ENCODE data around the gene CYP3A5. TPM values are rescaled to one million over a fixed set of nuclear protein-coding genes. Genes with fewer than 3 reads are reported as not detected.

Gene CYP3A5
- total RNA-seq, 1 experiment from 2014 or later, result not detected

DNA sequence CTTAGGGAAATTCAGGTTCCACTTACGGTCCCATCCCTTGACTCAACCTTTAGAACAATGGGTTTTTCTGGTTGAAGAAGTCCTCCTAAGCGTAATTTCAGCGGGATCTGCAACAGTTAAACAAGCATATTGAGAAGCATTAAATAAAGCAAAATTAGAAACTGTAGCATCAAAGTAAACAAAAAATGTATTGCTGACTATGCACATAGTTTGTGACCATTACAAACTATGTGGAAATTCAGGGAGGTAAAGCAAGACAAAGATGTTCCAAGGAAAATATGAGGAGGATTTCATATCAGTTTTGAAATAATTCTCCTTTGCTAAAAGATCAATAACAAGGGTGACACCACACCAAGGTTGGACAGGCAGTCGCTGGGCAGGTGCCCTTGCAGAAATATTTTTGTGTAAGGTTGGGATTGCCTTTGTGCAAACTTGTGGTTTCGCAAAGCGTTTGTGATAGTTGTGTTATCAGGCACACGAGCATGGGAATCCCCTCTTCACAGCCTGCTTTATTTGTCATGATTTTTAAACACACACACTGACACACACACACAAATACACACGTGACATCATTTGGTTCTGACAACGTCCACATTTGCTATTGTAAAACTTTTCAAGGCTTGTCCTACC lies 5.4 kb upstream of the CYP3A5 start:
- no peak overlapping the region for H2AK5ac ChIP-seq (ENCODE audit: insufficient read length, low read length)
- Mint-ChIP-seq H3K4me1 (no peaks in the 10 kb centered on the region), H3K27ac (no peak overlapping the region), H3K36me3 (ENCODE audit: insufficient read depth in 1 of 3, low read depth in 3 of 3) (peaks cover 11 to 20% (median 14%) of the 10 kb centered on the region in 3 experiments), H3K9me3 (peaks cover 22 to 30% of the 10 kb centered on the region in 2 experiments), H3K27me3 (ENCODE audit: low read depth) (peaks cover 24% of the 10 kb centered on the region), H3K4me3 (no peak overlapping the region)
- no peak overlapping the region for H3K14ac ChIP-seq (ENCODE audit: insufficient read depth, low read length)
- H2BK120ac ChIP-seq (ENCODE audit: low read depth, low read length, poor library complexity, severe bottlenecking), result no peak overlapping the region
- H4K91ac ChIP-seq (ENCODE audit: insufficient read length, low read depth, low read length), result no peak overlapping the region
- no peak overlapping the region for H2BK15ac ChIP-seq (ENCODE audit: low read depth, low read length)
- TF ChIP-seq, protein P1, sequence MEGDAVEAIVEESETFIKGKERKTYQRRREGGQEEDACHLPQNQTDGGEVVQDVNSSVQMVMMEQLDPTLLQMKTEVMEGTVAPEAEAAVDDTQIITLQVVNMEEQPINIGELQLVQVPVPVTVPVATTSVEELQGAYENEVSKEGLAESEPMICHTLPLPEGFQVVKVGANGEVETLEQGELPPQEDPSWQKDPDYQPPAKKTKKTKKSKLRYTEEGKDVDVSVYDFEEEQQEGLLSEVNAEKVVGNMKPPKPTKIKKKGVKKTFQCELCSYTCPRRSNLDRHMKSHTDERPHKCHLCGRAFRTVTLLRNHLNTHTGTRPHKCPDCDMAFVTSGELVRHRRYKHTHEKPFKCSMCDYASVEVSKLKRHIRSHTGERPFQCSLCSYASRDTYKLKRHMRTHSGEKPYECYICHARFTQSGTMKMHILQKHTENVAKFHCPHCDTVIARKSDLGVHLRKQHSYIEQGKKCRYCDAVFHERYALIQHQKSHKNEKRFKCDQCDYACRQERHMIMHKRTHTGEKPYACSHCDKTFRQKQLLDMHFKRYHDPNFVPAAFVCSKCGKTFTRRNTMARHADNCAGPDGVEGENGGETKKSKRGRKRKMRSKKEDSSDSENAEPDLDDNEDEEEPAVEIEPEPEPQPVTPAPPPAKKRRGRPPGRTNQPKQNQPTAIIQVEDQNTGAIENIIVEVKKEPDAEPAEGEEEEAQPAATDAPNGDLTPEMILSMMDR (conservative IDR thresholded peaks at IDR 0.05), result no peak
- H3K4ac ChIP-seq (ENCODE audit: low read depth, low read length), result no peak overlapping the region
- peaks cover 6% of the 10 kb centered on the region for H3K9me3 ChIP-seq (ENCODE audit: control insufficient read depth, low read depth, low read length)
- H3K4me2 ChIP-seq (ENCODE audit: insufficient read depth, insufficient read length, low read length), result no peak overlapping the region
- H3K4me1 ChIP-seq (ENCODE audit: insufficient read depth, low read length), result no peaks in the 10 kb centered on the region
- H3K18ac ChIP-seq (ENCODE audit: insufficient read length, low read depth, low read length), result no peak overlapping the region
- H3K27me3 ChIP-seq (ENCODE audit: insufficient read depth, low read length), result no peaks in the 10 kb centered on the region
- H2BK12ac ChIP-seq (ENCODE audit: insufficient read length, low read depth, low read length), result no peak overlapping the region
- no peak overlapping the region for H3K23ac ChIP-seq (ENCODE audit: insufficient read length, low read depth, low read length)
- H3K23me2 ChIP-seq (ENCODE audit: insufficient read length, low read depth, low read length, poor library complexity, severe bottlenecking), result no peaks in the 10 kb centered on the region
- H3K56ac ChIP-seq (ENCODE audit: insufficient read length, low read depth, low read length), result no peak overlapping the region
- no peaks in the 10 kb centered on the region for H3K79me2 ChIP-seq (ENCODE audit: insufficient read depth, low read length)
- H3K79me1 ChIP-seq (ENCODE audit: insufficient read depth, low read depth, low read length, poor library complexity, severe bottlenecking), result no peaks in the 10 kb centered on the region
- DNase-seq, result no peak
- H4K20me1 ChIP-seq (ENCODE audit: control insufficient read depth, insufficient read depth, insufficient read length), result no peaks in the 10 kb centered on the region
- H3K27ac ChIP-seq (ENCODE audit: insufficient read length, low read depth, low read length), result no peak overlapping the region
- H3K9ac ChIP-seq (ENCODE audit: extremely low read depth, insufficient read length, low read length), result no peak overlapping the region
- H3T11ph ChIP-seq (ENCODE audit: low read length), result no peak overlapping the region
- no peak overlapping the region for H4K5ac ChIP-seq (ENCODE audit: insufficient read length, low read depth, low read length)
- H2BK20ac ChIP-seq (ENCODE audit: low read depth, low read length, poor library complexity, severe bottlenecking), result no peak overlapping the region
- WGBS (ENCODE audit: extremely low coverage, insufficient read length, low lambda C conversion rate), result no CpG with 5 or more reads among the region's 9 CpGs
- H2BK5ac ChIP-seq (ENCODE audit: insufficient read length, low read length), result no peak overlapping the region
- no peak overlapping the region for H4K8ac ChIP-seq (replicated peaks; ENCODE audit: insufficient read length, low read depth, low read length)
- H2AFZ ChIP-seq (ENCODE audit: low read length), result no peak overlapping the region
